Endothelial cell (in vitro differentiated cells): ENCODE results near the gene VPS45. TPM values are rescaled to one million over a fixed set of nuclear protein-coding genes. Genes with fewer than 3 reads are reported as not detected.
"Not testable (repeated sequence)": the region's sequence is repeated elsewhere in the genome, so short reads cannot be mapped to it uniquely, and the experiment has no call there.

Source experiments
- DNase-seq: peaks from one replicate; pipeline ENCODE4 v3.0.0; 2021; ENCODE audit warnings: low spot score
- H3K27ac Mint-ChIP-seq: one replicate; pipeline ENCODE4 v1.8.0; 2021; ENCODE audit warnings: mixed read lengths, inconsistent platforms; ENCODE audit not compliant: unreplicated experiment
- H3K27me3 Mint-ChIP-seq: one replicate; pipeline ENCODE4 v1.8.0; 2021; ENCODE audit warnings: mild to moderate bottlenecking, moderate library complexity, mixed read lengths, inconsistent platforms; ENCODE audit not compliant: unreplicated experiment
- H3K36me3 Mint-ChIP-seq: one replicate; pipeline ENCODE4 v1.8.0; 2021; ENCODE audit warnings: mild to moderate bottlenecking, low read depth, mixed read lengths, inconsistent platforms; ENCODE audit not compliant: unreplicated experiment
- H3K4me1 Mint-ChIP-seq: one replicate; pipeline ENCODE4 v1.8.0; 2021; ENCODE audit warnings: mild to moderate bottlenecking, mixed read lengths, inconsistent platforms; ENCODE audit not compliant: unreplicated experiment
- H3K4me3 Mint-ChIP-seq: one replicate; pipeline ENCODE4 v1.8.0; 2021; ENCODE audit warnings: mild to moderate bottlenecking, mixed read lengths, inconsistent platforms; ENCODE audit not compliant: unreplicated experiment
- H3K9me3 Mint-ChIP-seq: one replicate; pipeline ENCODE4 v1.8.0; 2021; ENCODE audit warnings: mixed read lengths, inconsistent platforms; ENCODE audit not compliant: unreplicated experiment
- CTCF ChIP-seq: fragments of 200-600 bp; sonication (generic); IDR thresholded peaks from one replicate; pipeline ENCODE4 v1.5.0; 2021; ENCODE audit warnings: antibody characterized with exemption; ENCODE audit not compliant: unreplicated experiment
- total RNA-seq: library from RNA; stranded (reverse); fragmentation: NEBNext Ultra II Directional; extraction: Animal tissue kit (Norgen Biotek cat#: 25700); gene quantifications from one replicate; pipeline ENCODE4 v1.2.1, GENCODE V29; 2021; ENCODE audit not compliant: unreplicated experiment

VPS45 gene
- total RNA-seq, 1 donor from 2014 or later: 32.5 TPM

GRCh38 chr1:150024156-150024555 lies 43.4 kb upstream of the VPS45 start:
- H3K9me3 Mint-ChIP-seq: no peaks in the 10 kb centered on the region
- no peak for DNase-seq
- TF ChIP-seq CTCF: no peak
- peaks cover 3% of the 10 kb centered on the region for H3K4me1 Mint-ChIP-seq
- no peaks in the 10 kb centered on the region for H3K36me3 Mint-ChIP-seq
- H3K27me3 Mint-ChIP-seq: no peaks in the 10 kb centered on the region
- H3K27ac Mint-ChIP-seq: no peak overlapping the region
- H3K4me3 Mint-ChIP-seq: no peak overlapping the region

- H3K4me3 Mint-ChIP-seq: no peak overlapping the region
- no peak for TF ChIP-seq CTCF
- no peak for DNase-seq
- H3K9me3 Mint-ChIP-seq: no peaks in the 10 kb centered on the region
- H3K36me3 Mint-ChIP-seq: no peaks in the 10 kb centered on the region
- H3K27ac Mint-ChIP-seq: no peak overlapping the region
- H3K27me3 Mint-ChIP-seq: no peaks in the 10 kb centered on the region
- H3K4me1 Mint-ChIP-seq: peaks cover 3% of the 10 kb centered on the region
Measured at GRCh38 chr1:150028322-150028721, 39.3 kb upstream of the VPS45 start.

DNA sequence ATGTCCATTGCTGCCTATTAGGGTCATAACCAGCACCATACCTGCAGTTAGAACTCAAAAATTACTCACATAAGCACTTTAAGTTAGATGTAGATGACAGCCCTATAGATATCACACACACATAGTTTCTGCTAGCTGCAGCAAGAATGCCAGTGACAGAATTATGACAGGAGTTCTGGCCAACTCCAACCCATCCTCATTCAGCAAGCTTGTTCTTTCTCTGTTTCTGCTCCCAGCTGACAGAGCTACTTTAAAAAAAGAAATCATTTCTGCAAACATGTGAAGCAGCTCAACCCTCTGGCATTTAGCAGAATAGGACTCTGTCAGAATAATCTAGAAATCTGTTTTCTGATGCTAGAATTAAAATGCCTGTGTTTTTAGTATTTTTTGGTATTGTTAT lies 33.2 kb upstream of the VPS45 start:
- no peak for DNase-seq
- TF ChIP-seq CTCF: no peak
- no peaks in the 10 kb centered on the region for H3K4me1 Mint-ChIP-seq
- H3K4me3 Mint-ChIP-seq: no peak overlapping the region
- no peak overlapping the region for H3K27ac Mint-ChIP-seq
- no peaks in the 10 kb centered on the region for H3K36me3 Mint-ChIP-seq
- H3K9me3 Mint-ChIP-seq: no peaks in the 10 kb centered on the region
- peaks cover 2% of the 10 kb centered on the region for H3K27me3 Mint-ChIP-seq

DNA sequence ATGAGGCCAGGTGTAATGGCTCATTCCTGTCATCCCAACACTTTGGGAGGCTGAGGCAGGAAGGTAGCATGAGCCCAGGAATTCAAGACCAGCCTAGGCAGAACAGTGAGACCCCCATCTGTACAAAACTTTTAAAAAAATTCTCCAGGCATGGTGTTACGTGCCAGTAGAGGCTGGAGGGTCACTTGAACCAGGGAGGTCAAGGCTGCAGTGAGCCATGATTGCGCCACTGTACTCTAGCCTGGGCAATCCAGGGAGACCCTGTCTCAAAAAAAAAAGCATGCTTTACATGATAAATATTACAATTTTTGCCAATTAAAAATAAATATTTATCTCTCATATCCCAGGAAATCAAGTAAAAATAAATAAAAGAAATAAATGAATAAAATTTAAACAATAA lies 17.6 kb upstream of the VPS45 start:
- Mint-ChIP-seq H3K36me3 (no peaks in the 10 kb centered on the region), H3K9me3 (no peaks in the 10 kb centered on the region), H3K4me1 (peaks cover 11% of the 10 kb centered on the region), H3K4me3 (no peak overlapping the region), H3K27ac (no peak overlapping the region), H3K27me3 (no peaks in the 10 kb centered on the region)
- no peak for TF ChIP-seq CTCF
- DNase-seq: no peak

DNA sequence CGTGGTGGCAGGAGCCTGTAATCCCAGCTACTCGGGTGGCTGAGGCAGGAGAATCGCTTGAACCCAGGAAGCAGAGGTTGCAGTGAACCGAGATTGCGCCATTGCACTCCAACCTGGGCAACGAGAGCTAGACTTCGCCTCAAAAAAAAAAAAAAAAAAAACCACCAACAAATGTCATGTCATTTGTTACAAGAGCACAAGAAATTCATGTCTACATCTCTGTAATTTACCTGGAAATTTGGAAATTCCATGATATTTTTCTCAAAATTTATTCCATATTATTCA lies 16.5 kb upstream of the VPS45 start:
- H3K4me3 Mint-ChIP-seq: no peak overlapping the region
- no peaks in the 10 kb centered on the region for H3K9me3 Mint-ChIP-seq
- no peak for DNase-seq
- H3K27ac Mint-ChIP-seq: no peak overlapping the region
- peaks cover 11% of the 10 kb centered on the region for H3K4me1 Mint-ChIP-seq
- TF ChIP-seq CTCF: no peak
- no peaks in the 10 kb centered on the region for H3K36me3 Mint-ChIP-seq
- H3K27me3 Mint-ChIP-seq: no peaks in the 10 kb centered on the region

GRCh38 chr1:150051905-150052412 lies 15.6 kb upstream of the VPS45 start:
- H3K27me3 Mint-ChIP-seq, H3K4me3 Mint-ChIP-seq, H3K27ac Mint-ChIP-seq, H3K36me3 Mint-ChIP-seq, DNase-seq, H3K9me3 Mint-ChIP-seq: not testable (repeated sequence)
- peaks cover 11% of the 10 kb centered on the region for H3K4me1 Mint-ChIP-seq
